Endothelial cell of umbilical vein (primary cell): ENCODE results near the gene RET. TPM values are rescaled to one million over a fixed set of nuclear protein-coding genes. Genes with fewer than 3 reads are reported as not detected.

Experiments used
- BruUV-seq: library from RNA; stranded (reverse); fragments of 400-500 nt; replicated peaks from 2 replicates; lab custom pipeline; 2021; lab: Mats Ljungman, UMichigan
- CTCF ChIA-PET: fragments of 300-600, 350-600 bp; sonication (Branson Sonifier 250); formaldehyde crosslinking; loops from one replicate; lab custom pipeline; 2021; ENCODE audit warnings: antibody characterized with exemption, inconsistent platforms; lab: Charles Lee
- POLR2A ChIA-PET: fragments of 300-600, 350-600 bp; sonication (Branson Sonifier 250); formaldehyde crosslinking; loops from one replicate; lab custom pipeline; 2021; ENCODE audit warnings: antibody characterized with exemption, inconsistent platforms; lab: Charles Lee
- DNase-seq: peaks from one replicate; pipeline ENCODE4 v3.0.0-alpha.2; 2011; ENCODE audit warnings: low read depth, low spot score
- FAIRE-seq: peaks from 2 replicates; lab custom pipeline; 2011; peaks lifted over from hg19 to GRCh38; lab: Jason Lieb, UNC
- H2AFZ ChIP-seq: 2 replicates; pipeline ENCODE4 v1.6.0; 2012; ENCODE audit warnings: low read depth, low read length, control low read depth, inconsistent platforms
- H3K27ac ChIP-seq: 2 replicates; pipeline ENCODE4 v1.5.1; 2011; ENCODE audit warnings: low read depth, mild to moderate bottlenecking, control low read depth, low read length, moderate library complexity; ENCODE audit not compliant: insufficient read depth
- H3K27me3 ChIP-seq, 2 experiments: 2 replicates each; pipeline versions ENCODE4 v1.6.0 to v1.6.1; 2011; ENCODE audit warnings: low read length in 2 of 2, mixed read lengths in 1 of 2; ENCODE audit not compliant: control insufficient read depth in 2 of 2, insufficient read depth in 2 of 2
- H3K36me3 ChIP-seq, 2 experiments: 2 replicates in 1 of 2; 3 replicates in 1 of 2; pipeline ENCODE4 v1.5.1; 2011; ENCODE audit warnings: low read length in 2 of 2, mild to moderate bottlenecking in 1 of 2, moderate library complexity in 1 of 2; ENCODE audit not compliant: control insufficient read depth in 2 of 2, insufficient read depth in 2 of 2; ENCODE audit errors: extremely low read depth in 1 of 2
- H3K4me1 ChIP-seq: 3 replicates; pipeline ENCODE4 v1.5.1; 2011; ENCODE audit warnings: mild to moderate bottlenecking, low read length; ENCODE audit not compliant: control insufficient read depth, insufficient read depth; ENCODE audit errors: extremely low read depth
- H3K4me2 ChIP-seq: 2 replicates; pipeline ENCODE4 v1.6.1; 2011; ENCODE audit warnings: low read length, control low read depth, mixed read lengths; ENCODE audit not compliant: insufficient read depth
- H3K4me3 ChIP-seq, 3 experiments: fragments of 200-600 bp in 1 of 3; sonication (generic), shearing (Covaris generic) in 1 of 3; replicated peaks in 1 of 3; 2 replicates each; pipeline ENCODE4 v1.5.1; 2011 to 2016; ENCODE audit warnings: control low read depth in 3 of 3, low read length in 3 of 3, mild to moderate bottlenecking in 2 of 3, inconsistent platforms in 1 of 3, low read depth in 1 of 3, moderate library complexity in 1 of 3; ENCODE audit not compliant: insufficient read depth in 1 of 3
- H3K79me2 ChIP-seq: 2 replicates; pipeline ENCODE4 v1.6.0; 2012; ENCODE audit warnings: low read length, inconsistent platforms; ENCODE audit not compliant: control insufficient read depth, insufficient read depth
- H3K9ac ChIP-seq: replicated peaks from 2 replicates; pipeline ENCODE3; 2011; ENCODE audit warnings: low read length, control low read depth; ENCODE audit not compliant: insufficient read depth; ENCODE audit errors: extremely low read depth
- H3K9me1 ChIP-seq: replicated peaks from 3 replicates; pipeline ENCODE4 v1.6.0; 2011; ENCODE audit warnings: mild to moderate bottlenecking, low read length; ENCODE audit not compliant: control insufficient read depth, insufficient read depth; ENCODE audit errors: extremely low read depth
- H3K9me3 ChIP-seq: replicated peaks from 2 replicates; pipeline ENCODE4 v1.5.1; 2012; ENCODE audit warnings: low read length, inconsistent platforms; ENCODE audit not compliant: control insufficient read depth, insufficient read depth
- H4K20me1 ChIP-seq: replicated peaks from 2 replicates; pipeline ENCODE3; 2011; ENCODE audit warnings: mild to moderate bottlenecking, low read length; ENCODE audit not compliant: control insufficient read depth, insufficient read depth; ENCODE audit errors: extremely low read depth
- EZH2 ChIP-seq: IDR thresholded peaks from 2 replicates; pipeline ENCODE4 v1.6.1; 2012; ENCODE audit warnings: borderline replicate concordance, low read depth, mild to moderate bottlenecking, moderate library complexity, low read length, inconsistent platforms; ENCODE audit not compliant: severe bottlenecking
- FOS ChIP-seq: IDR thresholded peaks from 2 replicates; pipeline ENCODE4 v1.6.1; 2011; ENCODE audit warnings: mild to moderate bottlenecking, low read length, moderate library complexity, borderline replicate concordance; ENCODE audit not compliant: insufficient read depth
- GATA2 ChIP-seq: IDR thresholded peaks from 2 replicates; pipeline ENCODE4 v1.7.0; 2011; ENCODE audit warnings: low read depth, mild to moderate bottlenecking, moderate library complexity, mixed read lengths, low read length; ENCODE audit not compliant: insufficient read length, insufficient read depth
- JUN ChIP-seq: IDR thresholded peaks from 2 replicates; pipeline ENCODE4 v1.6.1; 2011; ENCODE audit warnings: borderline replicate concordance, low read depth; ENCODE audit not compliant: insufficient read length, insufficient read depth
- MYC ChIP-seq: IDR thresholded peaks from one replicate; pipeline ENCODE4 v1.6.1; 2011; ENCODE audit warnings: mild to moderate bottlenecking, low read depth, low read length
- POLR2A ChIP-seq: IDR thresholded peaks from 2 replicates; pipeline ENCODE4 v1.6.1; 2012; ENCODE audit warnings: low read depth, mild to moderate bottlenecking, control low read depth, low read length
- POLR2AphosphoS5 ChIP-seq: IDR thresholded peaks from 2 replicates; pipeline ENCODE4 v1.6.1; 2012; ENCODE audit warnings: low read depth, mild to moderate bottlenecking, control low read depth, low read length, moderate library complexity; ENCODE audit not compliant: insufficient read depth
- dilution Hi-C: fragments of 300-500 bp; cut with MboI; formaldehyde crosslinking; loops from one replicate; pipeline ENCODE4 v1.15.0; 2019; ENCODE audit warnings: low sequenced_read_pairs; ENCODE audit not compliant: extremely low pct_ligation_motif_present
- intact Hi-C: fragments of 100-400 bp; cut with micrococcal nuclease; formaldehyde crosslinking; loops from one replicate; pipeline ENCODE4 v1.10.0; 2022
- polyA plus RNA-seq, 4 experiments: library from polyadenylated mRNA; depleted of rRNA in 3 of 4; stranded (reverse) in 3 of 4; unstranded in 1 of 4; fragments of >200 nt; gene quantifications; 2 replicates each; pipeline versions ENCODE4 v1.2.1 to v1.2.3, GENCODE V29; 2011 to 2012; ENCODE audit warnings: missing spikeins in 1 of 4
- total RNA-seq: library from RNA; stranded (reverse); gene quantifications from 2 replicates; pipeline ENCODE4 v1.2.3, GENCODE V29; 2021
- TF ChIP-seq, protein P1 (sequence below), 2 donors: IDR thresholded peaks; 1 replicate in 1 of 2; 2 replicates in 1 of 2; pipeline ENCODE4 v1.5.1; 2011; ENCODE audit warnings: low read length in 2 of 2, mild to moderate bottlenecking in 2 of 2, moderate library complexity in 2 of 2, control low read depth in 1 of 2, inconsistent platforms in 1 of 2, low read depth in 1 of 2; ENCODE audit not compliant: insufficient read depth in 1 of 2; ENCODE audit errors: extremely low read depth in 1 of 2
- TF ChIP-seq, protein P2 (sequence below): IDR thresholded peaks from 2 replicates; pipeline ENCODE4 v1.6.1; 2011; ENCODE audit not compliant: insufficient read depth, insufficient read length

The RET gene
- total and polyA plus RNA-seq, 2 donors (not counting 3 experiments of a cell fraction or from before 2014, with no cell fraction given): 0.04 to 0.22 TPM

DNA sequence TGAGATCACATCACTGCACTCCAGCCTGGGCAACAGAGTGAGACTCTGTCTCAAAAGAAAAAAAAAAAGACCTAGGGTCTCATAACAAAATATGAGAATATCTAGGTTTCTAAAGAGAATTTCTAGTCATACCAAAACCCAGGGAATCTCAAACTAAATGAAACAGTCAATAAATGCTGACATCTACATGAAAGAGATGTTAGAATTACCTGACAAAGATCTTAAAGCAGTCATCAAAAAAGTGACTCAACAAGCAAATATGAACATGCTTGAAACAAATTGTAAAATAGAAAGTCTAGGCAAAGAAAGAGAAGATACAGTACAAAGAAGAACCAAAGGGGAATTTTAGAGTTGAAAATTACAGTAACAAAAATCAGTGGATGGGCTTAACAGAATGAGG, 26.9 kb upstream of the RET start:
- Histone ChIP-seq H3K4me1 (no peaks in the 10 kb centered on the region), H4K20me1 (no peaks in the 10 kb centered on the region), H2AFZ (no peak overlapping the region), H3K9me1 (no peaks in the 10 kb centered on the region), H3K4me2 (no peak overlapping the region), H3K27me3 (no peaks in the 10 kb centered on the region), H3K9me3 (no peaks in the 10 kb centered on the region), H3K4me3 (no peak overlapping the region), H3K36me3 (no peaks in the 10 kb centered on the region), H3K9ac (no peak overlapping the region), H3K27ac (no peak overlapping the region), H3K79me2 (no peaks in the 10 kb centered on the region)
- DNase-seq: no peak
- no peak for FAIRE-seq
- POLR2A ChIA-PET: no interaction called here
- intact Hi-C loops: no loop called here
- CTCF ChIA-PET: interaction anchor here (0.8 kb wide), 1 partner anchor 20 kb away, joined by 3 read pairs; no protein-coding TSS in a partner anchor
- TF ChIP-seq EZH2: no peak
- no peak for TF ChIP-seq MYC
- TF ChIP-seq JUN: no peak
- BruUV-seq: no TSS peak
- dilution Hi-C loops: no loop called here

DNA sequence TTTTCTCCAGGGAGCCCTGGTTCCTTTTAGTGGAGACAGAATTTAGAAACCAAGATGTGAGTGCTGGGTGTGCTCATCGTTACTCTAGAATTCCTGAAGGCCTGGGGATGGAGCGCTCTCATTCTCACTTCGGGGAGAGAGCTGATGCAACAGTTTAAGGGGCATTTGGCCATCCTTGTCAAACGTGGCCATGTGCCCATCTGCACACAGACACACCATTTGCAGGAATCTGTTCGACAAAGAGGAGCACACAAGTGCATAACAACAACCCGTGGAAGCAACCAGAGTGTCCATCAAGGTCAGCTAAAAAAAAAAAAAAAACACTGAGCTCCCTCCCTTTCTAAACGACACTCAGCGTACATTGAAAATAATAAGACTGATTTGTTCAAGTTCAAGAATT, 23.0 kb upstream of the RET start:
- dilution Hi-C loops: no loop called here
- Histone ChIP-seq H3K4me3 (no peak overlapping the region), H4K20me1 (no peaks in the 10 kb centered on the region), H3K79me2 (no peaks in the 10 kb centered on the region), H3K27ac (no peak overlapping the region), H3K4me1 (no peaks in the 10 kb centered on the region), H3K9ac (no peak overlapping the region), H3K27me3 (no peaks in the 10 kb centered on the region), H3K9me1 (no peaks in the 10 kb centered on the region), H3K36me3 (no peaks in the 10 kb centered on the region), H3K9me3 (no peaks in the 10 kb centered on the region), H3K4me2 (no peak overlapping the region), H2AFZ (no peak overlapping the region)
- DNase-seq (no peak), FAIRE-seq (no peak)
- intact Hi-C loops: no loop called here
- TF ChIP-seq, protein P1, sequence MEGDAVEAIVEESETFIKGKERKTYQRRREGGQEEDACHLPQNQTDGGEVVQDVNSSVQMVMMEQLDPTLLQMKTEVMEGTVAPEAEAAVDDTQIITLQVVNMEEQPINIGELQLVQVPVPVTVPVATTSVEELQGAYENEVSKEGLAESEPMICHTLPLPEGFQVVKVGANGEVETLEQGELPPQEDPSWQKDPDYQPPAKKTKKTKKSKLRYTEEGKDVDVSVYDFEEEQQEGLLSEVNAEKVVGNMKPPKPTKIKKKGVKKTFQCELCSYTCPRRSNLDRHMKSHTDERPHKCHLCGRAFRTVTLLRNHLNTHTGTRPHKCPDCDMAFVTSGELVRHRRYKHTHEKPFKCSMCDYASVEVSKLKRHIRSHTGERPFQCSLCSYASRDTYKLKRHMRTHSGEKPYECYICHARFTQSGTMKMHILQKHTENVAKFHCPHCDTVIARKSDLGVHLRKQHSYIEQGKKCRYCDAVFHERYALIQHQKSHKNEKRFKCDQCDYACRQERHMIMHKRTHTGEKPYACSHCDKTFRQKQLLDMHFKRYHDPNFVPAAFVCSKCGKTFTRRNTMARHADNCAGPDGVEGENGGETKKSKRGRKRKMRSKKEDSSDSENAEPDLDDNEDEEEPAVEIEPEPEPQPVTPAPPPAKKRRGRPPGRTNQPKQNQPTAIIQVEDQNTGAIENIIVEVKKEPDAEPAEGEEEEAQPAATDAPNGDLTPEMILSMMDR (IDR thresholded peaks at IDR 0.05; ENCODE audit: extremely low read depth in 1 of 2, insufficient read depth in 1 of 2, low read depth in 1 of 2, low read length in 2 of 2): no peak
- TF ChIP-seq MYC (no peak), JUN (no peak), POLR2AphosphoS5 (no peak), FOS (no peak), GATA2 (no peak), EZH2 (no peak), POLR2A (no peak)
- TF ChIP-seq, protein P2, sequence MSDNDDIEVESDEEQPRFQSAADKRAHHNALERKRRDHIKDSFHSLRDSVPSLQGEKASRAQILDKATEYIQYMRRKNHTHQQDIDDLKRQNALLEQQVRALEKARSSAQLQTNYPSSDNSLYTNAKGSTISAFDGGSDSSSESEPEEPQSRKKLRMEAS: no peak
- POLR2A ChIA-PET: interaction anchor here (0.6 kb wide), 1 partner anchor 148 kb away, joined by 3 read pairs; no protein-coding TSS in a partner anchor
- BruUV-seq: no TSS peak
- CTCF ChIA-PET: no interaction called here
